ENCODE measurements around the gene GPC5. TPM values are rescaled to one million over a fixed set of nuclear protein-coding genes. Genes with fewer than 3 reads are reported as not detected.

The GPC5 gene
- total and polyA plus RNA-seq, 3 experiments from 2014 or later = 0.08 to 0.39 (median 0.13) TPM

GRCh38 chr13:91729859-91730258 is 331.4 kb downstream of the GPC5 start:
- Histone ChIP-seq H3K27me3 (ENCODE audit: insufficient read depth, low read length, poor library complexity, severe bottlenecking) (no peaks in the 10 kb centered on the region), H3K9me3 (ENCODE audit: low read length) (no peaks in the 10 kb centered on the region), H3K27ac (ENCODE audit: low read depth, low read length) (no peak overlapping the region), H3K4me3 (ENCODE audit: low read length) (no peak overlapping the region), H3K36me3 (ENCODE audit: insufficient read depth, low read length) (no peaks in the 10 kb centered on the region), H3K4me1 (ENCODE audit: insufficient read depth, low read length) (no peaks in the 10 kb centered on the region)
- no peak overlapping the region for H3K27ac Mint-ChIP-seq
- peaks cover 0 to 7% (median 2%) of the 10 kb centered on the region in 5 donors for H3K9me3 Mint-ChIP-seq
- H3K36me3 Mint-ChIP-seq = no peaks in the 10 kb centered on the region
- H3K4me3 Mint-ChIP-seq = no peak overlapping the region
- POLR2A ChIA-PET = no interaction called here
- no peaks in the 10 kb centered on the region for H3K27me3 Mint-ChIP-seq
- no peak for DNase-seq
- CTCF ChIA-PET = no interaction called here
- H3K4me1 Mint-ChIP-seq = no peaks in the 10 kb centered on the region

DNA sequence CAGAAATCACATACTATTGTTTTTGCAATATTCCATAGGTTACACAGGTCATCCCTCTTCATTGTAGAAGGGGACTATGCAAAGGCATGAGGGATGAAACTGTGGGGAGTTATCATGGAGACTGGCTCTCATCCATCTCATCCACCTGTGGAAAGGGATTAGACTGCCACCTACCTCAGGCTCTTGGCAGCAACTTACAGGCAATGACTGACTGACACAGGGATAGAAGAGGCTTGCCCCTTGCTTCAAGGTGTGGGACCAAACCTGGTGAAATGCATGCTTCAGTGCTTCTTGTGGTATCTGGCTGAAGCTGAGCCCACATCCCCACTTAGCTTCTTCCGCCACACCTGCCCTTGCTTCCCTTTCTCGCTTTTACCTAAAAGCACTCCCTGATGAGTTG is 341.3 kb downstream of the GPC5 start:
- ChIA-PET POLR2A (no interaction called here), CTCF (no interaction called here)
- no peak overlapping the region for H3K27ac Mint-ChIP-seq
- Histone ChIP-seq H3K4me1 (ENCODE audit: insufficient read depth, low read length) (no peaks in the 10 kb centered on the region), H3K27ac (ENCODE audit: low read depth, low read length) (no peak overlapping the region), H3K36me3 (ENCODE audit: insufficient read depth, low read length) (no peaks in the 10 kb centered on the region), H3K27me3 (ENCODE audit: insufficient read depth, low read length, poor library complexity, severe bottlenecking) (no peaks in the 10 kb centered on the region), H3K4me3 (ENCODE audit: low read length) (no peak overlapping the region), H3K9me3 (ENCODE audit: low read length) (no peaks in the 10 kb centered on the region)
- no peaks in the 10 kb centered on the region for H3K36me3 Mint-ChIP-seq
- DNase-seq = no peak
- H3K9me3 Mint-ChIP-seq = peaks cover 0 to 6% (median 2%) of the 10 kb centered on the region in 5 donors
- no peaks in the 10 kb centered on the region for H3K4me1 Mint-ChIP-seq
- no peak overlapping the region for H3K4me3 Mint-ChIP-seq
- H3K27me3 Mint-ChIP-seq = no peaks in the 10 kb centered on the region

GRCh38 chr13:91740756-91741155 is 342.3 kb downstream of the GPC5 start:
- Histone ChIP-seq H3K27me3 (ENCODE audit: insufficient read depth, low read length, poor library complexity, severe bottlenecking) (no peaks in the 10 kb centered on the region), H3K4me3 (ENCODE audit: low read length) (no peak overlapping the region), H3K36me3 (ENCODE audit: insufficient read depth, low read length) (no peaks in the 10 kb centered on the region), H3K27ac (ENCODE audit: low read depth, low read length) (no peak overlapping the region), H3K9me3 (ENCODE audit: low read length) (no peaks in the 10 kb centered on the region), H3K4me1 (ENCODE audit: insufficient read depth, low read length) (no peaks in the 10 kb centered on the region)
- H3K4me1 Mint-ChIP-seq = no peaks in the 10 kb centered on the region
- DNase-seq = no peak
- CTCF ChIA-PET = no interaction called here
- H3K4me3 Mint-ChIP-seq = no peak overlapping the region
- H3K36me3 Mint-ChIP-seq = no peaks in the 10 kb centered on the region
- POLR2A ChIA-PET = no interaction called here
- H3K27me3 Mint-ChIP-seq = no peaks in the 10 kb centered on the region
- peaks cover 0 to 6% (median 2%) of the 10 kb centered on the region in 5 donors for H3K9me3 Mint-ChIP-seq
- no peak overlapping the region for H3K27ac Mint-ChIP-seq

GRCh38 chr13:91741925-91742324 is 343.5 kb downstream of the GPC5 start:
- ChIA-PET POLR2A (no interaction called here), CTCF (no interaction called here)
- no peaks in the 10 kb centered on the region for H3K9me3 ChIP-seq (ENCODE audit: low read length)
- H3K4me3 ChIP-seq (ENCODE audit: low read length) = no peak overlapping the region
- H3K27ac ChIP-seq (ENCODE audit: low read depth, low read length) = no peak overlapping the region
- H3K27me3 ChIP-seq (ENCODE audit: insufficient read depth, low read length, poor library complexity, severe bottlenecking) = no peaks in the 10 kb centered on the region
- Mint-ChIP-seq H3K4me3 (no peak overlapping the region), H3K36me3 (no peaks in the 10 kb centered on the region), H3K27me3 (no peaks in the 10 kb centered on the region), H3K4me1 (no peaks in the 10 kb centered on the region), H3K9me3 (peaks cover 0 to 6% (median 2%) of the 10 kb centered on the region in 5 donors), H3K27ac (no peak overlapping the region)
- DNase-seq = no peak
- H3K4me1 ChIP-seq (ENCODE audit: insufficient read depth, low read length) = no peaks in the 10 kb centered on the region
- H3K36me3 ChIP-seq (ENCODE audit: insufficient read depth, low read length) = no peaks in the 10 kb centered on the region

GRCh38 chr13:91744284-91744683 is 345.9 kb downstream of the GPC5 start:
- DNase-seq = no peak
- Mint-ChIP-seq H3K27ac (no peak overlapping the region), H3K4me3 (no peak overlapping the region), H3K4me1 (no peaks in the 10 kb centered on the region), H3K27me3 (no peaks in the 10 kb centered on the region), H3K9me3 (peaks cover 0 to 8% (median 2%) of the 10 kb centered on the region in 5 donors), H3K36me3 (no peaks in the 10 kb centered on the region)
- no peaks in the 10 kb centered on the region for H3K27me3 ChIP-seq (ENCODE audit: insufficient read depth, low read length, poor library complexity, severe bottlenecking)
- H3K4me3 ChIP-seq (ENCODE audit: low read length) = no peak overlapping the region
- no peaks in the 10 kb centered on the region for H3K36me3 ChIP-seq (ENCODE audit: insufficient read depth, low read length)
- H3K9me3 ChIP-seq (ENCODE audit: low read length) = no peaks in the 10 kb centered on the region
- no peak overlapping the region for H3K27ac ChIP-seq (ENCODE audit: low read depth, low read length)
- POLR2A ChIA-PET = no interaction called here
- no peaks in the 10 kb centered on the region for H3K4me1 ChIP-seq (ENCODE audit: insufficient read depth, low read length)
- CTCF ChIA-PET = no interaction called here

- Mint-ChIP-seq H3K9me3 (peaks cover 0 to 6% (median 3%) of the 10 kb centered on the region in 5 donors), H3K27ac (no peak overlapping the region), H3K36me3 (no peaks in the 10 kb centered on the region), H3K4me1 (no peaks in the 10 kb centered on the region), H3K27me3 (no peaks in the 10 kb centered on the region), H3K4me3 (no peak overlapping the region)
- ChIA-PET POLR2A (no interaction called here), CTCF (no interaction called here)
- Histone ChIP-seq H3K4me1 (ENCODE audit: insufficient read depth, low read length) (no peaks in the 10 kb centered on the region), H3K9me3 (ENCODE audit: low read length) (no peaks in the 10 kb centered on the region), H3K4me3 (ENCODE audit: low read length) (no peak overlapping the region), H3K36me3 (ENCODE audit: insufficient read depth, low read length) (no peaks in the 10 kb centered on the region), H3K27me3 (ENCODE audit: insufficient read depth, low read length, poor library complexity, severe bottlenecking) (no peaks in the 10 kb centered on the region), H3K27ac (ENCODE audit: low read depth, low read length) (no peak overlapping the region)
- DNase-seq = no peak
Observed at GRCh38 chr13:91745967-91746366, 347.5 kb downstream of the GPC5 start.

GRCh38 chr13:91747186-91747585 is 348.8 kb downstream of the GPC5 start:
- no peaks in the 10 kb centered on the region for H3K9me3 ChIP-seq (ENCODE audit: low read length)
- no peaks in the 10 kb centered on the region for H3K36me3 ChIP-seq (ENCODE audit: insufficient read depth, low read length)
- CTCF ChIA-PET = no interaction called here

DNA sequence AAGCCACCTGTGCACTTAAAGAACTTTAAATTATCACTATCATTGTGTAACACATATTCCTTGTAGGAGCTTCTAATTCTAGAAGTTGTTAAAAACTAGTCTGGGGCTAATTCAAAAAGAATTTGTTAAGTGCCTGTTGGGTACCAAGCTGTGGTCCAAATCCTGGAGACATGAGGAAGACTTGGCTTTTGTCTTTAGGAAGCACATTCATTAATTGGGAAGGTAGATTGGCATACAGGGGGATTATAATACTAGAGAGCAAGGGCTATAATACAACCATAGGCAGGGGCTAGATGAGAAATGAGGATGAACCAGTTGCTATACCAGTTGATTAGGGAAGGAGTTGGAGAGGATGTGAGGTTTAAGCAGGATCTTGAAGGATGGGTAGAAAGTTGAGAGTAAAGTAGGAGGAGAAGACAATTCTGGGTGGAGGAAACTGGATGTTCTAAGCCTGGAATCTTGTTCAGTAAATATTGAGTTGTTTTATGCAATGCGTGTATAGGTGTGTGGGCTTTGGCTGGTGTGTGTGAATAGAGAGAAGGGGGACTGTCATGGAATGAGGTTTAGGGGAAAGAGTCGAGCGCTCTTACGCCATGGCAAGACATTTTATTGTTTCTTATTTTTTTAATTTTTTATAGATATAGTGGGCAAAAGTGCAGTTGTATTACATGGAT is 350.1 kb downstream of the GPC5 start:
- no peaks in the 10 kb centered on the region for H3K9me3 ChIP-seq (ENCODE audit: low read length)
- H3K9me3 Mint-ChIP-seq = peaks cover 0 to 8% (median 6%) of the 10 kb centered on the region in 5 donors
- no peak overlapping the region for H3K4me3 Mint-ChIP-seq
- no peak overlapping the region for H3K27ac Mint-ChIP-seq
- CTCF ChIA-PET = no interaction called here
- H3K4me1 ChIP-seq (ENCODE audit: insufficient read depth, low read length) = no peaks in the 10 kb centered on the region
- no peaks in the 10 kb centered on the region for H3K36me3 Mint-ChIP-seq
- DNase-seq = no peak
- H3K36me3 ChIP-seq (ENCODE audit: insufficient read depth, low read length) = no peaks in the 10 kb centered on the region
- POLR2A ChIA-PET = no interaction called here
- no peak overlapping the region for H3K27ac ChIP-seq (ENCODE audit: low read depth, low read length)
- no peaks in the 10 kb centered on the region for H3K27me3 ChIP-seq (ENCODE audit: insufficient read depth, low read length, poor library complexity, severe bottlenecking)
- H3K27me3 Mint-ChIP-seq = no peaks in the 10 kb centered on the region
- no peaks in the 10 kb centered on the region for H3K4me1 Mint-ChIP-seq
- no peak overlapping the region for H3K4me3 ChIP-seq (ENCODE audit: low read length)

More at GRCh38 chr13:91747186-91747585, 348.8 kb downstream of the GPC5 start:
- no peak for DNase-seq
- Histone ChIP-seq H3K4me1 (ENCODE audit: insufficient read depth, low read length) (no peaks in the 10 kb centered on the region), H3K4me3 (ENCODE audit: low read length) (no peak overlapping the region), H3K27me3 (ENCODE audit: insufficient read depth, low read length, poor library complexity, severe bottlenecking) (no peaks in the 10 kb centered on the region), H3K27ac (ENCODE audit: low read depth, low read length) (no peak overlapping the region)
- H3K36me3 Mint-ChIP-seq = no peaks in the 10 kb centered on the region
- no peaks in the 10 kb centered on the region for H3K27me3 Mint-ChIP-seq
- no peak overlapping the region for H3K4me3 Mint-ChIP-seq
- H3K9me3 Mint-ChIP-seq = peaks cover 0 to 7% (median 5%) of the 10 kb centered on the region in 5 donors
- no peaks in the 10 kb centered on the region for H3K4me1 Mint-ChIP-seq
- no peak overlapping the region for H3K27ac Mint-ChIP-seq
- POLR2A ChIA-PET = no interaction called here

- Histone ChIP-seq H3K27ac (ENCODE audit: low read depth, low read length) (no peak overlapping the region), H3K4me3 (ENCODE audit: low read length) (no peak overlapping the region), H3K4me1 (ENCODE audit: insufficient read depth, low read length) (no peaks in the 10 kb centered on the region), H3K9me3 (ENCODE audit: low read length) (no peaks in the 10 kb centered on the region), H3K27me3 (ENCODE audit: insufficient read depth, low read length, poor library complexity, severe bottlenecking) (no peaks in the 10 kb centered on the region), H3K36me3 (ENCODE audit: insufficient read depth, low read length) (no peaks in the 10 kb centered on the region)
- POLR2A ChIA-PET = no interaction called here
- Mint-ChIP-seq H3K27ac (no peak overlapping the region), H3K4me1 (no peaks in the 10 kb centered on the region), H3K4me3 (no peak overlapping the region), H3K36me3 (no peaks in the 10 kb centered on the region), H3K27me3 (no peaks in the 10 kb centered on the region), H3K9me3 (peaks cover 0 to 6% (median 0%) of the 10 kb centered on the region in 5 donors)
- CTCF ChIA-PET = no interaction called here
- DNase-seq = no peak
Observed at GRCh38 chr13:91758724-91759123, 360.3 kb downstream of the GPC5 start.
